ENCODE measurements around the gene TXN2.

DNA sequence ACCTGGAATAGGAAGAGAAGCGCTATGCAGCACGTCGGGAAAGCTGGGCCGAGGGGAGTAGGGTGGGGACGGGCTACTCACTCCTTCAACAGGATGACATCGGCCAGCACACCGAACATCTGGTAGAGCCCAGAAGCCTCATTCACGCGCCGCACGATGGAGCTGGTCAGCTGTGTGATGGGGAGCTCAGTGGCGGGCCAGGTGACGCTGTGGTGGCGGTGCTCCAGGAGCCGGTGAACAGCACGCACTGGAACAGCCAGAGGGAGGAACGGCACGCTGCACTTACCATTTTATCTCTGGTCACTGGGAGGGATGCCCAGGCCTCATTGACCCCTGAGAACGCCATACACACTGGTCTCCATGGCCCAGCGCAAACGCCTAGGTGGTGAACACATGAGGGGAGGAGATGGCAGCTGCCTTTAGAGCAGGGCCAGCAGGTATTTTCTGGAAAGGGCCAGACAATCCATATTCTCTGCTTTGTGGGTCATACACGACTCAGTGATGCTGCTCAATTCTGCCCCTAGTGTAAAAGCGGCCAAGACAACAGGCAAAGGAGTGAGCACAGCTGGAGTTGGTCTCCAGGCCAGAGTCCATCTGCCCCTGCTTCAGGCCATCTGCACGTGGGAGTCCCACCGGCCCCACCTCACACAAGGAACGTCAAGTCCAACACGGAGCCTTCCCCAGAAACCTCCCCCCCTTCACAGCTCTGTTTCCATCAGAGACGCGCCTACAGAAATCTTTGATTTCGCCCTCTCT lies 16.6 kb upstream of the TXN2 start:
- no peak for TF ChIP-seq ZFX (IDR thresholded peaks at IDR 0.05; ENCODE audit: borderline replicate concordance)
- TF ChIP-seq, protein P1, sequence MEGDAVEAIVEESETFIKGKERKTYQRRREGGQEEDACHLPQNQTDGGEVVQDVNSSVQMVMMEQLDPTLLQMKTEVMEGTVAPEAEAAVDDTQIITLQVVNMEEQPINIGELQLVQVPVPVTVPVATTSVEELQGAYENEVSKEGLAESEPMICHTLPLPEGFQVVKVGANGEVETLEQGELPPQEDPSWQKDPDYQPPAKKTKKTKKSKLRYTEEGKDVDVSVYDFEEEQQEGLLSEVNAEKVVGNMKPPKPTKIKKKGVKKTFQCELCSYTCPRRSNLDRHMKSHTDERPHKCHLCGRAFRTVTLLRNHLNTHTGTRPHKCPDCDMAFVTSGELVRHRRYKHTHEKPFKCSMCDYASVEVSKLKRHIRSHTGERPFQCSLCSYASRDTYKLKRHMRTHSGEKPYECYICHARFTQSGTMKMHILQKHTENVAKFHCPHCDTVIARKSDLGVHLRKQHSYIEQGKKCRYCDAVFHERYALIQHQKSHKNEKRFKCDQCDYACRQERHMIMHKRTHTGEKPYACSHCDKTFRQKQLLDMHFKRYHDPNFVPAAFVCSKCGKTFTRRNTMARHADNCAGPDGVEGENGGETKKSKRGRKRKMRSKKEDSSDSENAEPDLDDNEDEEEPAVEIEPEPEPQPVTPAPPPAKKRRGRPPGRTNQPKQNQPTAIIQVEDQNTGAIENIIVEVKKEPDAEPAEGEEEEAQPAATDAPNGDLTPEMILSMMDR (IDR thresholded peaks at IDR 0.05): no peak
